ENCODE measurements around the gene DLX2.
"Not testable (repeated sequence)": the region's sequence is repeated elsewhere in the genome, so short reads cannot be mapped to it uniquely, and the experiment has no call there.

DLX2 gene

GRCh38 chr2:172060118-172060517 lies 42.6 kb downstream of the DLX2 start:
- in situ Hi-C loops (cut with MboI; ENCODE audit: low sequenced_read_pairs) = not testable (repeated sequence)

GRCh38 chr2:172058660-172059059 lies 44.0 kb downstream of the DLX2 start:
- in situ Hi-C loops (cut with MboI; ENCODE audit: low sequenced_read_pairs) = no loop called here

GRCh38 chr2:172056293-172056692 lies 46.4 kb downstream of the DLX2 start:
- in situ Hi-C loops (cut with MboI; ENCODE audit: low sequenced_read_pairs) = no loop called here

DNA sequence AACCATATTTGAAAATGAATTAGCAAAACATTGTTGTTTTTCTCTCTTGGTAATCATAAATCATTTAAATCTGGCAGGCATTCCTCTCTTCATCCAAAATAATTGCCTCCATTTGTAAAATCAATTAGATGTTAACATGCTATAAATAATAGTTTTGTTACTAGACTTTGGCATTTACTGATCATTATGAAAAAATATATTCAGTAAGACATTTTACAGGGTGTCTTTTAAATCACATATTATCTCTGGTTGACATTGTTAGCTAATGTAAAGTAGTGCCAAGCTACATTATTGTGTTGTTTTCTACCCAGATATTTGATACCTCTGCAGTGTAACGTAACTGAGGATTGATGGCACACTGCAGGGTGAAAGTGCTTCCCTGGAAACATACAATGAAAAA lies 49.2 kb downstream of the DLX2 start:
- in situ Hi-C loops (cut with MboI; ENCODE audit: low sequenced_read_pairs) = no loop called here

DNA sequence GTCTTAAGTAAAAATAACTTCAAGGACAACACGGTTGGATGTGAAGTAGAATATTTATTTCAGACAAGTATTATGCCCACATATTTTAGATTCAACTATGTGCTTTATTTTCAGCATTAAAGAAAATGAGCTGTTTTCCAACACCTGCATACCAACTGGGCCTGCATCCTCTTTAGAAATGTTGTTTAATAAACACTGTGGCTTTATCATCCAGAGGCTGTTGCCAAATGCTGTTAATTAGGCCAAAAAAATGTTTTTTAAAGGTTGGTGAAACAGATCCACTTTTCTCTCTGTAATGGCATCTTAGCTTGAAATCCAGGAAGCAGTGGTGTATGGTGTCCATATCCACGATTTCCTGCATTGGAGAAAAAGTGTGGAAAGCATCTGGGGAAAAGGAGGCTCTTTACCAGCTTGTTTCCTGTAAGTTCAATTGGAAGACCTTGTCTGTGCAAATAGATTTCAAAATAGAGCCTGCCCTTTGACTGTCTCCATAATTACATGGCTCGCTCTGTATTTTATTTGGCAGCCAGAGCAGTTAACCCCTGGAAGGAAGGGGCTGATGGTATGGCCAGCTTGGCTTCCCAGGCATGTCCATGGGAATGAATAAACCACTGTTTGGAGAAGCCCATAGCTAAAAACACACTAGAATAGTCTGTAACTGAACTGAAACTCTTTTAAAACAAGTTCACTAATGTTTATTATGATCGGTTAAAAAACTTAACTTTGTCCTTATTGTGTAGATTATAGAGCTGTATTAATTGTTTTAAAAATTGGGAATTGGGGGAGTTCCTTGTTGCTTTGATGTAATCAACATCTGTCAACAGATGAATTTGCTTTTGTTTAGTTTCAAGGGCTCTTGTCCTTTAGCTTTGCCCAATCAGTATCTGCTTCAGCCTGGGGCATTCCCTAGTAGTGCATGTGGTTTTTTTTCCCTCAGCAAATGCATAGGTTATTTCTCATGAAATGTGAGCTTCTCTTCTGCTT lies 50.4 kb downstream of the DLX2 start:
- in situ Hi-C loops (cut with MboI; ENCODE audit: low sequenced_read_pairs) = no loop called here

- in situ Hi-C loops (cut with MboI; ENCODE audit: low sequenced_read_pairs) = no loop called here
Measured at GRCh38 chr2:172050479-172051125, 52.1 kb downstream of the DLX2 start.

- in situ Hi-C loops (cut with MboI; ENCODE audit: low sequenced_read_pairs) = no loop called here
Measured at GRCh38 chr2:172049567-172050120, 53.1 kb downstream of the DLX2 start.

Data from HL-60/S4 treated with retinoic acid at 250 ng/mL for 4 days and 3 days (cell line).